Measurements from ENCODE around the gene ACSF3.

GRCh38 chr16:89050119-89050867 lies 43.4 kb upstream of the ACSF3 start:
- no peak for TF ChIP-seq RCOR1 (IDR thresholded peaks at IDR 0.05; ENCODE audit: insufficient replicate concordance, low read length)
- TF ChIP-seq, protein P1, sequence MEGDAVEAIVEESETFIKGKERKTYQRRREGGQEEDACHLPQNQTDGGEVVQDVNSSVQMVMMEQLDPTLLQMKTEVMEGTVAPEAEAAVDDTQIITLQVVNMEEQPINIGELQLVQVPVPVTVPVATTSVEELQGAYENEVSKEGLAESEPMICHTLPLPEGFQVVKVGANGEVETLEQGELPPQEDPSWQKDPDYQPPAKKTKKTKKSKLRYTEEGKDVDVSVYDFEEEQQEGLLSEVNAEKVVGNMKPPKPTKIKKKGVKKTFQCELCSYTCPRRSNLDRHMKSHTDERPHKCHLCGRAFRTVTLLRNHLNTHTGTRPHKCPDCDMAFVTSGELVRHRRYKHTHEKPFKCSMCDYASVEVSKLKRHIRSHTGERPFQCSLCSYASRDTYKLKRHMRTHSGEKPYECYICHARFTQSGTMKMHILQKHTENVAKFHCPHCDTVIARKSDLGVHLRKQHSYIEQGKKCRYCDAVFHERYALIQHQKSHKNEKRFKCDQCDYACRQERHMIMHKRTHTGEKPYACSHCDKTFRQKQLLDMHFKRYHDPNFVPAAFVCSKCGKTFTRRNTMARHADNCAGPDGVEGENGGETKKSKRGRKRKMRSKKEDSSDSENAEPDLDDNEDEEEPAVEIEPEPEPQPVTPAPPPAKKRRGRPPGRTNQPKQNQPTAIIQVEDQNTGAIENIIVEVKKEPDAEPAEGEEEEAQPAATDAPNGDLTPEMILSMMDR (conservative IDR thresholded peaks at IDR 0.05; ENCODE audit: low read depth, low read length), result no peak
- TF ChIP-seq POLR2A (IDR thresholded peaks at IDR 0.05; ENCODE audit: low read depth, low read length), result no peak
- TF ChIP-seq CEBPB (IDR thresholded peaks at IDR 0.05; ENCODE audit: low read depth, low read length), result no peak
- no peak for TF ChIP-seq NFE2L2 (IDR thresholded peaks at IDR 0.05; ENCODE audit: low read depth, low read length)
- TF ChIP-seq MXI1 (IDR thresholded peaks at IDR 0.05; ENCODE audit: borderline replicate concordance, low read depth, low read length), result no peak
- no peak for TF ChIP-seq BHLHE40 (IDR thresholded peaks at IDR 0.05; ENCODE audit: low read depth, low read length)
